Endothelial cell of umbilical vein (primary cell): ENCODE data around the gene RAB27B. TPM values are rescaled to one million over a fixed set of nuclear protein-coding genes. Genes with fewer than 3 reads are reported as not detected.

ENCODE experiments used
- BruUV-seq: library from RNA; stranded (reverse); fragments of 400-500 nt; replicated peaks from 2 replicates; lab custom pipeline; 2021; lab: Mats Ljungman, UMichigan
- CTCF ChIA-PET: fragments of 300-600, 350-600 bp; sonication (Branson Sonifier 250); formaldehyde crosslinking; loops from one replicate; lab custom pipeline; 2021; ENCODE audit warnings: antibody characterized with exemption, inconsistent platforms; lab: Charles Lee
- POLR2A ChIA-PET: fragments of 300-600, 350-600 bp; sonication (Branson Sonifier 250); formaldehyde crosslinking; loops from one replicate; lab custom pipeline; 2021; ENCODE audit warnings: antibody characterized with exemption, inconsistent platforms; lab: Charles Lee
- DNase-seq: peaks from one replicate; pipeline ENCODE4 v3.0.0-alpha.2; 2011; ENCODE audit warnings: low read depth, low spot score
- FAIRE-seq: peaks from 2 replicates; lab custom pipeline; 2011; peaks lifted over from hg19 to GRCh38; lab: Jason Lieb, UNC
- H2AFZ ChIP-seq: 2 replicates; pipeline ENCODE4 v1.6.0; 2012; ENCODE audit warnings: low read depth, low read length, control low read depth, inconsistent platforms
- H3K27ac ChIP-seq: 2 replicates; pipeline ENCODE4 v1.5.1; 2011; ENCODE audit warnings: low read depth, mild to moderate bottlenecking, control low read depth, low read length, moderate library complexity; ENCODE audit not compliant: insufficient read depth
- H3K27me3 ChIP-seq, 2 experiments: 2 replicates each; pipeline versions ENCODE4 v1.6.0 to v1.6.1; 2011; ENCODE audit warnings: low read length in 2 of 2, mixed read lengths in 1 of 2; ENCODE audit not compliant: control insufficient read depth in 2 of 2, insufficient read depth in 2 of 2
- H3K36me3 ChIP-seq, 2 experiments: 2 replicates in 1 of 2; 3 replicates in 1 of 2; pipeline ENCODE4 v1.5.1; 2011; ENCODE audit warnings: low read length in 2 of 2, mild to moderate bottlenecking in 1 of 2, moderate library complexity in 1 of 2; ENCODE audit not compliant: control insufficient read depth in 2 of 2, insufficient read depth in 2 of 2; ENCODE audit errors: extremely low read depth in 1 of 2
- H3K4me1 ChIP-seq: 3 replicates; pipeline ENCODE4 v1.5.1; 2011; ENCODE audit warnings: mild to moderate bottlenecking, low read length; ENCODE audit not compliant: control insufficient read depth, insufficient read depth; ENCODE audit errors: extremely low read depth
- H3K4me2 ChIP-seq: 2 replicates; pipeline ENCODE4 v1.6.1; 2011; ENCODE audit warnings: low read length, control low read depth, mixed read lengths; ENCODE audit not compliant: insufficient read depth
- H3K4me3 ChIP-seq, 3 experiments: fragments of 200-600 bp in 1 of 3; sonication (generic), shearing (Covaris generic) in 1 of 3; replicated peaks in 1 of 3; 2 replicates each; pipeline ENCODE4 v1.5.1; 2011 to 2016; ENCODE audit warnings: control low read depth in 3 of 3, low read length in 3 of 3, mild to moderate bottlenecking in 2 of 3, inconsistent platforms in 1 of 3, low read depth in 1 of 3, moderate library complexity in 1 of 3; ENCODE audit not compliant: insufficient read depth in 1 of 3
- H3K79me2 ChIP-seq: 2 replicates; pipeline ENCODE4 v1.6.0; 2012; ENCODE audit warnings: low read length, inconsistent platforms; ENCODE audit not compliant: control insufficient read depth, insufficient read depth
- H3K9ac ChIP-seq: replicated peaks from 2 replicates; pipeline ENCODE3; 2011; ENCODE audit warnings: low read length, control low read depth; ENCODE audit not compliant: insufficient read depth; ENCODE audit errors: extremely low read depth
- H3K9me1 ChIP-seq: replicated peaks from 3 replicates; pipeline ENCODE4 v1.6.0; 2011; ENCODE audit warnings: mild to moderate bottlenecking, low read length; ENCODE audit not compliant: control insufficient read depth, insufficient read depth; ENCODE audit errors: extremely low read depth
- H3K9me3 ChIP-seq: replicated peaks from 2 replicates; pipeline ENCODE4 v1.5.1; 2012; ENCODE audit warnings: low read length, inconsistent platforms; ENCODE audit not compliant: control insufficient read depth, insufficient read depth
- H4K20me1 ChIP-seq: replicated peaks from 2 replicates; pipeline ENCODE3; 2011; ENCODE audit warnings: mild to moderate bottlenecking, low read length; ENCODE audit not compliant: control insufficient read depth, insufficient read depth; ENCODE audit errors: extremely low read depth
- CTCF ChIP-seq, 2 donors: IDR thresholded peaks; 1 replicate in 1 of 2; 2 replicates in 1 of 2; pipeline ENCODE4 v1.5.1; 2011; ENCODE audit warnings: low read length in 2 of 2, mild to moderate bottlenecking in 2 of 2, moderate library complexity in 2 of 2, control low read depth in 1 of 2, inconsistent platforms in 1 of 2, low read depth in 1 of 2; ENCODE audit not compliant: insufficient read depth in 1 of 2; ENCODE audit errors: extremely low read depth in 1 of 2
- EZH2 ChIP-seq: IDR thresholded peaks from 2 replicates; pipeline ENCODE4 v1.6.1; 2012; ENCODE audit warnings: borderline replicate concordance, low read depth, mild to moderate bottlenecking, moderate library complexity, low read length, inconsistent platforms; ENCODE audit not compliant: severe bottlenecking
- FOS ChIP-seq: IDR thresholded peaks from 2 replicates; pipeline ENCODE4 v1.6.1; 2011; ENCODE audit warnings: mild to moderate bottlenecking, low read length, moderate library complexity, borderline replicate concordance; ENCODE audit not compliant: insufficient read depth
- GATA2 ChIP-seq: IDR thresholded peaks from 2 replicates; pipeline ENCODE4 v1.7.0; 2011; ENCODE audit warnings: low read depth, mild to moderate bottlenecking, moderate library complexity, mixed read lengths, low read length; ENCODE audit not compliant: insufficient read length, insufficient read depth
- JUN ChIP-seq: IDR thresholded peaks from 2 replicates; pipeline ENCODE4 v1.6.1; 2011; ENCODE audit warnings: borderline replicate concordance, low read depth; ENCODE audit not compliant: insufficient read length, insufficient read depth
- MAX ChIP-seq: IDR thresholded peaks from 2 replicates; pipeline ENCODE4 v1.6.1; 2011; ENCODE audit not compliant: insufficient read depth, insufficient read length
- MYC ChIP-seq: IDR thresholded peaks from one replicate; pipeline ENCODE4 v1.6.1; 2011; ENCODE audit warnings: mild to moderate bottlenecking, low read depth, low read length
- POLR2A ChIP-seq: IDR thresholded peaks from 2 replicates; pipeline ENCODE4 v1.6.1; 2012; ENCODE audit warnings: low read depth, mild to moderate bottlenecking, control low read depth, low read length
- POLR2AphosphoS5 ChIP-seq: IDR thresholded peaks from 2 replicates; pipeline ENCODE4 v1.6.1; 2012; ENCODE audit warnings: low read depth, mild to moderate bottlenecking, control low read depth, low read length, moderate library complexity; ENCODE audit not compliant: insufficient read depth
- dilution Hi-C: fragments of 300-500 bp; cut with MboI; formaldehyde crosslinking; loops from one replicate; pipeline ENCODE4 v1.15.0; 2019; ENCODE audit warnings: low sequenced_read_pairs; ENCODE audit not compliant: extremely low pct_ligation_motif_present
- intact Hi-C: fragments of 100-400 bp; cut with micrococcal nuclease; formaldehyde crosslinking; loops from one replicate; pipeline ENCODE4 v1.10.0; 2022
- polyA plus RNA-seq, 4 experiments: library from polyadenylated mRNA; depleted of rRNA in 3 of 4; stranded (reverse) in 3 of 4; unstranded in 1 of 4; fragments of >200 nt; gene quantifications; 2 replicates each; pipeline versions ENCODE4 v1.2.1 to v1.2.3, GENCODE V29; 2011 to 2012; ENCODE audit warnings: missing spikeins in 1 of 4
- total RNA-seq: library from RNA; stranded (reverse); gene quantifications from 2 replicates; pipeline ENCODE4 v1.2.3, GENCODE V29; 2021

Gene RAB27B
- total and polyA plus RNA-seq, 2 donors (not counting 3 experiments of a cell fraction or from before 2014, with no cell fraction given) = not detected

- no peak overlapping the region for H3K9ac ChIP-seq
- POLR2A ChIA-PET = no interaction called here
- dilution Hi-C loops = no loop called here
- no peaks in the 10 kb centered on the region for H3K79me2 ChIP-seq
- H3K27ac ChIP-seq = no peak overlapping the region
- CTCF ChIA-PET = no interaction called here
- no TSS peak for BruUV-seq
- no peak overlapping the region for H3K4me2 ChIP-seq
- H3K4me3 ChIP-seq = no peak overlapping the region
- no peaks in the 10 kb centered on the region for H4K20me1 ChIP-seq
- H3K27me3 ChIP-seq = no peaks in the 10 kb centered on the region
- FAIRE-seq (no peak), DNase-seq (no peak)
- no peaks in the 10 kb centered on the region for H3K36me3 ChIP-seq
- H3K9me1 ChIP-seq = no peaks in the 10 kb centered on the region
- peaks cover 11% of the 10 kb centered on the region for H3K4me1 ChIP-seq
- intact Hi-C loops = no loop called here
- no peaks in the 10 kb centered on the region for H3K9me3 ChIP-seq
- no peak overlapping the region for H2AFZ ChIP-seq
- TF ChIP-seq EZH2 (no peak), POLR2A (no peak), POLR2AphosphoS5 (no peak), MAX (no peak), GATA2 (no peak), JUN (no peak), FOS (no peak), CTCF (IDR thresholded peaks at IDR 0.05; ENCODE audit: extremely low read depth in 1 of 2, insufficient read depth in 1 of 2, low read depth in 1 of 2, low read length in 2 of 2) (no peak), MYC (no peak)
Measured at GRCh38 chr18:54780285-54780861, 47.9 kb upstream of the RAB27B start.
